SH-SY5Y (cell line): Measurements from ENCODE around the gene STAP2.

Experiments
- GATA2 ChIP-seq: IDR thresholded peaks from 2 replicates; pipeline ENCODE4 v1.6.1; 2011; ENCODE audit warnings: mild to moderate bottlenecking, low read depth, low read length
- GATA3 ChIP-seq: IDR thresholded peaks from 2 replicates; pipeline ENCODE4 v1.6.1; 2011; ENCODE audit warnings: low read depth, mild to moderate bottlenecking, low read length, moderate library complexity

DNA sequence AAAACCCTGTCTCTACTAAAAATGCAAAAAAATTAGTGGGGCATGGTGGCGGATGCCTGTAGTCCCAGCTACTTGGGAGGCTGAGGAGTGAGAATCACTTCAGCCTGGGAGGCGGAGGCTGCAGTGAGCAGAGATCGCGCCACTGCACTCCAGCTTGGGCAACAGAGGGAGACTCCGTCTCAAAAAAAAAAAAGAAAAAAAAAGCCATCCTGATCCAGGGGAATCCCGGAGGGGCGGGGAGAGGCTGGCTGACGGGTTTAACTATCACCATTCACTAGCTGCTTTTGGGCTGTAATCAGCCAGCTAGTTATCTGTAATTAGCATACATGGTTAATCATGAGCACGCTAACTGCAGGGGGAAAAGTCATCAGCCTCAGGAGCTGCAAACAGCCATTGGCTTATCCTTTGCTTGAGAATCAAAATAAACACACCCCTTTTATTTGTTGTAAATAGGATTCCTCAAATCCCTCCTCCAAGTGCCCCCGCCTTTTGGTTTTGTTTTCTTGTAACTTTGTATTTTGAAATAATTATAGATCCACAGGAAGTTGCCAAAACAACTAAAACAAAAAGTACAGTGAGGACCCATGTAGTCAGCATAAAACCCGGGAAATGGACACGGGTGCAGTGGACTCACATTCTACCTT lies 24.7 kb downstream of the STAP2 start:
- no peak for TF ChIP-seq GATA3
- no peak for TF ChIP-seq GATA2
